CD14-positive monocyte (primary cell): Measurements from ENCODE around the gene PTPRC. TPM values are rescaled to one million over a fixed set of nuclear protein-coding genes. Genes with fewer than 3 reads are reported as not detected.
A peak's percentile ranks its signal among the peaks of the same experiment; 100 is the strongest.

Experiments used
- DNase-seq, 3 donors: peaks; one replicate each; pipeline ENCODE4 v3.0.0-alpha.2; 2011 to 2022
- H2AFZ ChIP-seq: 2 replicates; pipeline ENCODE4 v1.6.0; 2012; ENCODE audit warnings: mild to moderate bottlenecking, low read depth, low read length, inconsistent platforms; ENCODE audit not compliant: insufficient read depth, poor library complexity, severe bottlenecking
- H3K27ac ChIP-seq, 2 donors: 1 replicate in 1 of 2; 2 replicates in 1 of 2; pipeline ENCODE4 v1.5.1; 2012 to 2013; ENCODE audit warnings: low read length in 2 of 2, control low read depth in 1 of 2, inconsistent platforms in 1 of 2, low read depth in 1 of 2, mild to moderate bottlenecking in 1 of 2
- H3K27me3 ChIP-seq, 2 donors: one replicate each; pipeline versions ENCODE4 v1.6.0 to v1.6.1; 2011 to 2013; ENCODE audit warnings: low read length in 2 of 2; ENCODE audit not compliant: control insufficient read depth in 2 of 2, insufficient read depth in 2 of 2
- H3K36me3 ChIP-seq, 2 donors: replicated peaks in 1 of 2; 1 replicate in 1 of 2; 2 replicates in 1 of 2; pipeline versions ENCODE4 v1.5.1 to v1.6.1; 2012 to 2013; ENCODE audit warnings: low read length in 2 of 2, control low read depth in 1 of 2, inconsistent platforms in 1 of 2, mild to moderate bottlenecking in 1 of 2; ENCODE audit not compliant: insufficient read depth in 2 of 2, control insufficient read depth in 1 of 2
- H3K4me1 ChIP-seq, 2 donors: 1 replicate in 1 of 2; 2 replicates in 1 of 2; pipeline versions ENCODE4 v1.5.1 to v1.6.1; 2012 to 2013; ENCODE audit warnings: low read length in 2 of 2, control low read depth in 1 of 2, inconsistent platforms in 1 of 2, mild to moderate bottlenecking in 1 of 2, moderate library complexity in 1 of 2; ENCODE audit not compliant: insufficient read depth in 2 of 2, control insufficient read depth in 1 of 2
- H3K4me2 ChIP-seq: replicated peaks from 2 replicates; pipeline ENCODE3; 2012; ENCODE audit warnings: low read length, moderate library complexity, mild to moderate bottlenecking; ENCODE audit not compliant: poor library complexity, severe bottlenecking; ENCODE audit errors: extremely low read depth
- H3K4me3 ChIP-seq, 3 experiments: fragments of 200-600 bp in 1 of 3; sonication (generic) in 1 of 3; replicated peaks in 1 of 3; 1 replicate in 2 of 3; 2 replicates in 1 of 3; pipeline ENCODE4 v1.5.1; 2011 to 2013; ENCODE audit warnings: low read length in 3 of 3, mild to moderate bottlenecking in 3 of 3, control low read depth in 2 of 3, low read depth in 2 of 3, inconsistent platforms in 1 of 3, moderate library complexity in 1 of 3
- H3K79me2 ChIP-seq: 2 replicates; pipeline ENCODE4 v1.6.0; 2012; ENCODE audit warnings: mild to moderate bottlenecking, control low read depth, inconsistent platforms, low read length, moderate library complexity; ENCODE audit not compliant: insufficient read depth
- H3K9ac ChIP-seq: 2 replicates; pipeline ENCODE4 v1.6.0; 2017; ENCODE audit warnings: low read length, mild to moderate bottlenecking; ENCODE audit not compliant: insufficient read depth, poor library complexity, severe bottlenecking
- H3K9me3 ChIP-seq, 2 donors: replicated peaks in 1 of 2; 1 replicate in 1 of 2; 2 replicates in 1 of 2; pipeline versions ENCODE4 v1.5.1 to v1.6.1; 2012 to 2013; ENCODE audit warnings: low read length in 2 of 2, control low read depth in 1 of 2; ENCODE audit not compliant: control insufficient read depth in 1 of 2, insufficient read depth in 1 of 2
- H4K20me1 ChIP-seq: 2 replicates; pipeline ENCODE4 v1.6.0; 2012; ENCODE audit warnings: mild to moderate bottlenecking, low read length, control low read depth, moderate library complexity; ENCODE audit not compliant: insufficient read depth
- H3K27ac Mint-ChIP-seq, 7 donors: one replicate each; pipeline ENCODE4 v1.8.0; 2020; ENCODE audit warnings: mild to moderate bottlenecking in 7 of 7, mixed read lengths in 7 of 7, moderate library complexity in 6 of 7, inconsistent platforms in 2 of 7
- H3K27me3 Mint-ChIP-seq, 3 donors: one replicate each; pipeline ENCODE4 v1.8.0; 2021 to 2022; ENCODE audit warnings: low read depth in 3 of 3, mild to moderate bottlenecking in 3 of 3, mixed read lengths in 3 of 3, moderate library complexity in 3 of 3, inconsistent platforms in 1 of 3
- H3K36me3 Mint-ChIP-seq, 2 donors: one replicate each; pipeline ENCODE4 v1.8.0; 2020; ENCODE audit warnings: mixed read lengths in 2 of 2, inconsistent platforms in 1 of 2, mild to moderate bottlenecking in 1 of 2
- H3K4me1 Mint-ChIP-seq: one replicate; pipeline ENCODE4 v1.8.0; 2020; ENCODE audit warnings: mild to moderate bottlenecking, mixed read lengths
- H3K4me3 Mint-ChIP-seq, 2 donors: one replicate each; pipeline ENCODE4 v1.8.0; 2020; ENCODE audit warnings: mild to moderate bottlenecking in 2 of 2, mixed read lengths in 2 of 2, moderate library complexity in 1 of 2
- H3K9me3 Mint-ChIP-seq, 7 donors: one replicate each; pipeline ENCODE4 v1.8.0; 2020 to 2022; ENCODE audit warnings: mixed read lengths in 7 of 7, mild to moderate bottlenecking in 6 of 7, moderate library complexity in 6 of 7, inconsistent platforms in 2 of 7
- WGBS: methylation state at CpG from one replicate; pipeline ENCODE4 v1.1.5; 2013; ENCODE audit warnings: missing lambda C conversion rate; ENCODE audit not compliant: insufficient coverage; 5-methylcytosine and 5-hydroxymethylcytosine counted together
- intact Hi-C, 2 donors: fragments of 100-400 bp; cut with micrococcal nuclease; formaldehyde crosslinking; loops; one replicate each; pipeline versions ENCODE4 v1.15.0 to v1.15.1; 2023
- polyA minus RNA-seq: library from RNA; depleted of rRNA, polyadenylated mRNA; stranded (reverse); fragments of >200 nt; gene quantifications from 2 replicates; pipeline ENCODE4 v1.2.3, GENCODE V29; 2012
- polyA plus RNA-seq, 3 donors: library from polyadenylated mRNA; depleted of rRNA in 1 of 3; unstranded in 2 of 3; stranded (reverse) in 1 of 3; fragments of 300-500 nt in 2 of 3; fragments of >200 nt in 1 of 3; fragmentation: Illumina TruSeq in 2 of 3; gene quantifications; 1 replicate in 2 of 3; 2 replicates in 1 of 3; pipeline ENCODE4 v1.2.3, GENCODE V29; 2012 to 2021
- total RNA-seq, 12 experiments: library from RNA in 1 of 12; stranded (reverse) in 1 of 12; fragments of 120-200 nt in 1 of 12; gene quantifications; one replicate each; pipeline ENCODE4 v1.2.4 and lab custom pipeline; 2013 to 2026; ENCODE audit warnings: mixed read lengths in 6 of 12, inconsistent platforms in 1 of 12
- TF ChIP-seq, protein P1 (sequence below): fragments of 200-600 bp; IDR thresholded peaks from one replicate; pipeline ENCODE4 v1.8.0; 2022; ENCODE audit warnings: antibody characterized with exemption, mild to moderate bottlenecking

Gene PTPRC, protein sequence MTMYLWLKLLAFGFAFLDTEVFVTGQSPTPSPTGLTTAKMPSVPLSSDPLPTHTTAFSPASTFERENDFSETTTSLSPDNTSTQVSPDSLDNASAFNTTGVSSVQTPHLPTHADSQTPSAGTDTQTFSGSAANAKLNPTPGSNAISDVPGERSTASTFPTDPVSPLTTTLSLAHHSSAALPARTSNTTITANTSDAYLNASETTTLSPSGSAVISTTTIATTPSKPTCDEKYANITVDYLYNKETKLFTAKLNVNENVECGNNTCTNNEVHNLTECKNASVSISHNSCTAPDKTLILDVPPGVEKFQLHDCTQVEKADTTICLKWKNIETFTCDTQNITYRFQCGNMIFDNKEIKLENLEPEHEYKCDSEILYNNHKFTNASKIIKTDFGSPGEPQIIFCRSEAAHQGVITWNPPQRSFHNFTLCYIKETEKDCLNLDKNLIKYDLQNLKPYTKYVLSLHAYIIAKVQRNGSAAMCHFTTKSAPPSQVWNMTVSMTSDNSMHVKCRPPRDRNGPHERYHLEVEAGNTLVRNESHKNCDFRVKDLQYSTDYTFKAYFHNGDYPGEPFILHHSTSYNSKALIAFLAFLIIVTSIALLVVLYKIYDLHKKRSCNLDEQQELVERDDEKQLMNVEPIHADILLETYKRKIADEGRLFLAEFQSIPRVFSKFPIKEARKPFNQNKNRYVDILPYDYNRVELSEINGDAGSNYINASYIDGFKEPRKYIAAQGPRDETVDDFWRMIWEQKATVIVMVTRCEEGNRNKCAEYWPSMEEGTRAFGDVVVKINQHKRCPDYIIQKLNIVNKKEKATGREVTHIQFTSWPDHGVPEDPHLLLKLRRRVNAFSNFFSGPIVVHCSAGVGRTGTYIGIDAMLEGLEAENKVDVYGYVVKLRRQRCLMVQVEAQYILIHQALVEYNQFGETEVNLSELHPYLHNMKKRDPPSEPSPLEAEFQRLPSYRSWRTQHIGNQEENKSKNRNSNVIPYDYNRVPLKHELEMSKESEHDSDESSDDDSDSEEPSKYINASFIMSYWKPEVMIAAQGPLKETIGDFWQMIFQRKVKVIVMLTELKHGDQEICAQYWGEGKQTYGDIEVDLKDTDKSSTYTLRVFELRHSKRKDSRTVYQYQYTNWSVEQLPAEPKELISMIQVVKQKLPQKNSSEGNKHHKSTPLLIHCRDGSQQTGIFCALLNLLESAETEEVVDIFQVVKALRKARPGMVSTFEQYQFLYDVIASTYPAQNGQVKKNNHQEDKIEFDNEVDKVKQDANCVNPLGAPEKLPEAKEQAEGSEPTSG (N-terminal part only)
- 1,271 TPM for total RNA-seq (2013)
- polyA plus RNA-seq (100 to 1,000 TPM; 410 to 992 (median 667) TPM), polyA minus RNA-seq (548 and 799 TPM in 2 replicates), total RNA-seq (lab: John Stamatoyannopoulos, UW) (307 to 2,154 (median 1,460) reads per million in 11 experiments)

DNA sequence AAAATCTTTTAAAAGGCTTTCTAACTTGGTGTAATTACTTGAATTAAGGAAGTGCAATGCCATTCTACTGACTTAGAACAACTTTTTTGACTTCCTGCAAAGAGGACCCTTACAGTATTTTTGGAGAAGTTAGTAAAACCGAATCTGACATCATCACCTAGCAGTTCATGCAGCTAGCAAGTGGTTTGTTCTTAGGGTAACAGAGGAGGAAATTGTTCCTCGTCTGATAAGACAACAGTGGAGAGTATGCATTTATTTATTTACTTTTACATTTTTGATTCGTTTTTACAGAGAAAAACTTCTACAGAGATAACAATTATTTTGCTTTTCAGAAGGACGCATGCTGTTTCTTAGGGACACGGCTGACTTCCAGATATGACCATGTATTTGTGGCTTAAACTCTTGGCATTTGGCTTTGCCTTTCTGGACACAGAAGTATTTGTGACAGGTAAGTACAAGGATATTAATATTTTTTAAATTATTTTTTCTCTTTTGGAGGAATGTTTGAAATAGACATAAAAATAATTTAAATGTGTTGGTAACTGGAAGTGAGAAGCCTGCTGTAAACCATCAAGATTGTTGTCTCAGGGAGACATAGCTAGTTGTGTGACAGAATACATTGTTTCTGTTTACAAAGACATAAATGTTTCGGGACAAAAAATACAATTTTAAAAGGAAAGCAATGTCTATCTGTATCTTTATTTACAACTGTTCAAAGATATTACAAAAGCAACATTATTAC lies at the start of gene PTPRC:
PTPRC (plus strand) TSS at position 147 of the 742 bp plus-strand sequence; CDS start at position 376, 229 bp downstream.
- Mint-ChIP-seq H3K27ac (peak within 1 kb of the TSS; percentile 90 to 94 (median 94)), H3K27me3 (no peaks in the 10 kb centered on the region), H3K4me3 (peak within 1 kb of the TSS; percentile 77 to 92), H3K4me1 (peaks cover 48% of the 10 kb centered on the region), H3K9me3 (peaks cover 0 to 3% (median 0%) of the 10 kb centered on the region in 7 donors), H3K36me3 (peaks cover 25 to 35% of the 10 kb centered on the region in 2 donors)
- WGBS, result 0% methylated on average over 1 of the region's 6 CpGs
- Histone ChIP-seq H3K9ac (peak within 1 kb of the TSS; percentile 86), H3K27ac (peak within 1 kb of the TSS; percentile 54 to 90), H3K4me1 (peaks cover 27 to 53% of the 10 kb centered on the region in 2 donors), H3K79me2 (peaks cover 74% of the 10 kb centered on the region), H4K20me1 (peaks cover 29% of the 10 kb centered on the region), H3K4me3 (peak within 1 kb of the TSS; percentile 93 to 100 (median 96)), H3K4me2 (peak within 1 kb of the TSS; percentile 83), H3K9me3 (no peaks in the 10 kb centered on the region), H3K36me3 (peaks cover 13 to 18% of the 10 kb centered on the region in 2 donors), H2AFZ (peak within 1 kb of the TSS; percentile 10), H3K27me3 (no peaks in the 10 kb centered on the region)
- TF ChIP-seq, protein P1, sequence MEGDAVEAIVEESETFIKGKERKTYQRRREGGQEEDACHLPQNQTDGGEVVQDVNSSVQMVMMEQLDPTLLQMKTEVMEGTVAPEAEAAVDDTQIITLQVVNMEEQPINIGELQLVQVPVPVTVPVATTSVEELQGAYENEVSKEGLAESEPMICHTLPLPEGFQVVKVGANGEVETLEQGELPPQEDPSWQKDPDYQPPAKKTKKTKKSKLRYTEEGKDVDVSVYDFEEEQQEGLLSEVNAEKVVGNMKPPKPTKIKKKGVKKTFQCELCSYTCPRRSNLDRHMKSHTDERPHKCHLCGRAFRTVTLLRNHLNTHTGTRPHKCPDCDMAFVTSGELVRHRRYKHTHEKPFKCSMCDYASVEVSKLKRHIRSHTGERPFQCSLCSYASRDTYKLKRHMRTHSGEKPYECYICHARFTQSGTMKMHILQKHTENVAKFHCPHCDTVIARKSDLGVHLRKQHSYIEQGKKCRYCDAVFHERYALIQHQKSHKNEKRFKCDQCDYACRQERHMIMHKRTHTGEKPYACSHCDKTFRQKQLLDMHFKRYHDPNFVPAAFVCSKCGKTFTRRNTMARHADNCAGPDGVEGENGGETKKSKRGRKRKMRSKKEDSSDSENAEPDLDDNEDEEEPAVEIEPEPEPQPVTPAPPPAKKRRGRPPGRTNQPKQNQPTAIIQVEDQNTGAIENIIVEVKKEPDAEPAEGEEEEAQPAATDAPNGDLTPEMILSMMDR, result no peak
- peak; percentile 84 to 92 (median 90) for DNase-seq
- intact Hi-C loops, result no loop called here
